Mesodermal cell (in vitro differentiated cells): ENCODE results near the gene BCHE.

ENCODE experiments used
- H3K27ac ChIP-seq: 2 replicates; pipeline ENCODE4 v1.7.0; 2013; ENCODE audit warnings: mild to moderate bottlenecking, low read depth, low read length, moderate library complexity; ENCODE audit not compliant: severe bottlenecking
- H3K36me3 ChIP-seq: 2 replicates; pipeline ENCODE4 v1.7.1; 2013; ENCODE audit warnings: mild to moderate bottlenecking, low read length, moderate library complexity; ENCODE audit not compliant: control insufficient read depth, insufficient read depth
- H3K4me1 ChIP-seq: one replicate; pipeline ENCODE4 v1.7.1; 2013; ENCODE audit warnings: mild to moderate bottlenecking, low read length; ENCODE audit not compliant: insufficient read depth, control insufficient read depth, poor library complexity, severe bottlenecking
- H3K4me3 ChIP-seq: 2 replicates; pipeline ENCODE4 v1.7.0; 2013; ENCODE audit warnings: low read length, control low read depth, mild to moderate bottlenecking; ENCODE audit not compliant: insufficient read depth, poor library complexity, severe bottlenecking; ENCODE audit errors: extremely low read depth
- H3K9me3 ChIP-seq: 2 replicates; pipeline ENCODE4 v1.7.1; 2013; ENCODE audit warnings: mild to moderate bottlenecking, low read length, moderate library complexity; ENCODE audit not compliant: control insufficient read depth
- WGBS, 2 experiments: methylation state at CpG; one replicate each; pipeline ENCODE4 v1.1.5; 2013; ENCODE audit warnings: missing lambda C conversion rate in 2 of 2; ENCODE audit not compliant: insufficient coverage in 2 of 2; 5-methylcytosine and 5-hydroxymethylcytosine counted together

BCHE gene

GRCh38 chr3:165725296-165725695 lies 111.9 kb downstream of the BCHE start:
- H3K4me1 ChIP-seq = no peaks in the 10 kb centered on the region
- no peaks in the 10 kb centered on the region for H3K36me3 ChIP-seq
- WGBS, 2 experiments = no CpG with 5 or more reads among the region's 2 CpGs

More at GRCh38 chr3:165725296-165725695, 111.9 kb downstream of the BCHE start:
- H3K27ac ChIP-seq = no peak overlapping the region
- no peaks in the 10 kb centered on the region for H3K9me3 ChIP-seq
- H3K4me3 ChIP-seq = no peak overlapping the region
